ENCODE data around the gene PLD4.
"Not testable (repeated sequence)": the region's sequence is repeated elsewhere in the genome, so short reads cannot be mapped to it uniquely, and the experiment has no call there.

Gene PLD4

GRCh38 chr14:104900639-104901512 is 23.8 kb upstream of the PLD4 start:
- DNase-seq, result no peak

GRCh38 chr14:104903990-104904389 is 20.7 kb upstream of the PLD4 start:
- DNase-seq, result no peak

GRCh38 chr14:104904650-104905578 is 19.8 kb upstream of the PLD4 start:
- peak; percentile 18 for DNase-seq

GRCh38 chr14:104905579-104905933 is 19.1 kb upstream of the PLD4 start:
- DNase-seq, result not testable (repeated sequence)

GRCh38 chr14:104908303-104908702 is 16.4 kb upstream of the PLD4 start:
- no peak for DNase-seq

GRCh38 chr14:104912053-104912452 is 12.6 kb upstream of the PLD4 start:
- DNase-seq, result no peak

- no peak for DNase-seq
Observed at GRCh38 chr14:104913435-104913834, 11.2 kb upstream of the PLD4 start.

- no peak for DNase-seq
Observed at GRCh38 chr14:104917116-104917515, 7.6 kb upstream of the PLD4 start.

GRCh38 chr14:104917993-104918392 is 6.7 kb upstream of the PLD4 start:
- DNase-seq, result no peak

GRCh38 chr14:104919152-104919992 is 5.3 kb upstream of the PLD4 start:
- not testable (repeated sequence) for DNase-seq

- DNase-seq, result no peak
Observed at GRCh38 chr14:104919993-104920315, 4.7 kb upstream of the PLD4 start.

- no peak for DNase-seq
Observed at GRCh38 chr14:104923640-104924420, 849 bp upstream of the PLD4 start.

- DNase-seq, result no peak
Observed at GRCh38 chr14:104925214-104925854, 655 bp downstream of the PLD4 start.

- DNase-seq, result no peak
Observed at GRCh38 chr14:104925855-104926609, 1.4 kb downstream of the PLD4 start.

GRCh38 chr14:104926619-104927431 is 2.1 kb downstream of the PLD4 start:
- DNase-seq, result no peak

GRCh38 chr14:104927432-104927816 is 2.7 kb downstream of the PLD4 start:
- no peak for DNase-seq

GRCh38 chr14:104927901-104928300 is 3.2 kb downstream of the PLD4 start:
- DNase-seq, result no peak

- no peak for DNase-seq
Observed at GRCh38 chr14:104928391-104929133, 3.9 kb downstream of the PLD4 start.
